Transverse colon (tissue), 4 donors: Measurements from ENCODE around the gene KCNIP3. TPM values are rescaled to one million over a fixed set of nuclear protein-coding genes. Genes with fewer than 3 reads are reported as not detected.

Experiments
- DNase-seq: peaks from one replicate; pipeline ENCODE4 v3.0.0-alpha.2; 2019
- H3K27ac ChIP-seq, 4 donors: fragments of 200-600 bp; sonication (generic); 2 replicates each; pipeline ENCODE4 v1.5.1; 2016 to 2018; ENCODE audit warnings: inconsistent platforms in 4 of 4
- H3K27me3 ChIP-seq: fragments of 200-600 bp; sonication (generic); 2 replicates; pipeline ENCODE4 v1.5.1; 2017; ENCODE audit warnings: inconsistent platforms
- H3K36me3 ChIP-seq, 4 donors: fragments of 200-600 bp; sonication (generic); 2 replicates each; pipeline ENCODE4 v1.5.1; 2017 to 2019; ENCODE audit warnings: inconsistent platforms in 4 of 4
- H3K4me1 ChIP-seq, 4 donors: fragments of 200-600 bp; sonication (generic); 2 replicates each; pipeline ENCODE4 v1.5.1; 2017 to 2020; ENCODE audit warnings: inconsistent platforms in 4 of 4
- H3K4me3 ChIP-seq, 4 donors: fragments of 200-600 bp; sonication (generic); 1 replicate in 1 of 4; 2 replicates in 3 of 4; pipeline versions ENCODE4 v1.5.1 to v1.6.1; 2017 to 2019; ENCODE audit warnings: inconsistent platforms in 4 of 4
- H3K9me3 ChIP-seq, 2 donors: fragments of 200-600 bp; sonication (generic); 2 replicates each; pipeline ENCODE4 v1.5.1; 2017 to 2019; ENCODE audit warnings: inconsistent platforms in 2 of 2
- CTCF ChIP-seq, 5 experiments: fragments of 200-600 bp in 3 of 5; fragments of 450-650 bp in 2 of 5; sonication (generic) in 3 of 5; IDR thresholded peaks; 1 replicate in 2 of 5; 2 replicates in 3 of 5; pipeline ENCODE4 v1.5.1; 2016 to 2017; ENCODE audit warnings: antibody characterized with exemption in 5 of 5, inconsistent platforms in 3 of 5, mild to moderate bottlenecking in 2 of 5, moderate library complexity in 1 of 5
- EP300 ChIP-seq: sonication (generic); formaldehyde crosslinking; IDR thresholded peaks from one replicate; pipeline ENCODE4 v1.6.1; 2017; ENCODE audit warnings: antibody characterized with exemption, low read depth
- POLR2A ChIP-seq: fragments of 450-650 bp; IDR thresholded peaks from one replicate; pipeline ENCODE4 v1.6.1; 2016; ENCODE audit warnings: antibody characterized with exemption, mild to moderate bottlenecking, moderate library complexity
- POLR2AphosphoS5 ChIP-seq, 3 donors: sonication (generic); formaldehyde crosslinking; IDR thresholded peaks; one replicate each; pipeline ENCODE4 v1.6.1; 2016; ENCODE audit warnings: antibody characterized with exemption in 3 of 3
- WGBS, 2 donors: methylation state at CpG; one replicate each; pipeline ENCODE4 v1.1.5; 2018; ENCODE audit warnings: low coverage in 1 of 2; 5-methylcytosine and 5-hydroxymethylcytosine counted together
- in situ Hi-C, 4 donors: fragments of 200-750 bp; cut with MboI; loops; one replicate each; pipeline versions ENCODE4 v1.15.0 to v1.15.1; 2017; ENCODE audit warnings: low sequenced_read_pairs in 3 of 4, low pct_ligation_motif_present in 1 of 4, low pct_unique_long_range_greater_than_20kb in 1 of 4
- intact Hi-C: fragments of 100-400 bp; cut with DNase I; formaldehyde crosslinking; loops from one replicate; pipeline ENCODE4 v1.15.1; 2023; ENCODE audit warnings: low total_unique reads
- total RNA-seq, 4 donors: library from RNA; depleted of rRNA; stranded (reverse); fragments of >200 nt; gene quantifications; one replicate each; pipeline ENCODE4 v1.1.0, GENCODE V29; 2016

Gene KCNIP3
- total RNA-seq, 4 donors from 2014 or later: 1.8 to 4.0 (median 2.2) TPM

GRCh38 chr2:95317665-95318425, 20.7 kb downstream of the KCNIP3 start:
- Histone ChIP-seq H3K4me3 (no peak overlapping the region), H3K4me1 (no peaks in the 10 kb centered on the region), H3K27ac (no peak overlapping the region), H3K36me3 (no peaks in the 10 kb centered on the region), H3K27me3 (no peaks in the 10 kb centered on the region), H3K9me3 (no peaks in the 10 kb centered on the region)
- WGBS, 2 donors: 77% methylated on average over 10 of the region's 12 CpGs; no CpG with 5 or more reads in 1 of the 2 donors
- in situ Hi-C loops (loop anchor here in 1 of 4 donors (10.0 kb wide), 1 partner anchor 93 kb away; no protein-coding TSS in a partner anchor), intact Hi-C loops (no loop called here)
- no peak for DNase-seq
- TF ChIP-seq POLR2A: no peak
- no peak for TF ChIP-seq CTCF (IDR thresholded peaks at IDR 0.05)
- TF ChIP-seq POLR2AphosphoS5 (IDR thresholded peaks at IDR 0.05): no peak

- TF ChIP-seq CTCF (IDR thresholded peaks at IDR 0.05): no peak
- TF ChIP-seq POLR2A: no peak
- TF ChIP-seq POLR2AphosphoS5 (IDR thresholded peaks at IDR 0.05): no peak
- no peak for TF ChIP-seq EP300
- H3K4me3 ChIP-seq: no peak overlapping the region
- intact Hi-C loops: no loop called here
Measured at GRCh38 chr2:95318431-95319220, 21.5 kb downstream of the KCNIP3 start.

GRCh38 chr2:95319481-95320343, 22.6 kb downstream of the KCNIP3 start:
- intact Hi-C loops (no loop called here), in situ Hi-C loops (loop anchor here in 1 of 4 donors (10.0 kb wide), 1 partner anchor 95 kb away; no protein-coding TSS in a partner anchor)
- Histone ChIP-seq H3K4me3 (no peak overlapping the region), H3K4me1 (no peaks in the 10 kb centered on the region), H3K9me3 (no peaks in the 10 kb centered on the region), H3K36me3 (no peaks in the 10 kb centered on the region), H3K27me3 (no peaks in the 10 kb centered on the region), H3K27ac (no peak overlapping the region)
- DNase-seq: no peak
- TF ChIP-seq CTCF (IDR thresholded peaks at IDR 0.05): no peak
- no peak for TF ChIP-seq EP300
- TF ChIP-seq POLR2AphosphoS5 (IDR thresholded peaks at IDR 0.05): no peak
- no peak for TF ChIP-seq POLR2A
- WGBS, 2 donors: 70% methylated on average over 23 of the region's 23 CpGs; no CpG with 5 or more reads in 1 of the 2 donors

More at GRCh38 chr2:95318431-95319220, 21.5 kb downstream of the KCNIP3 start:
- DNase-seq: no peak
- H3K9me3 ChIP-seq: no peaks in the 10 kb centered on the region
- no peaks in the 10 kb centered on the region for H3K4me1 ChIP-seq
- H3K36me3 ChIP-seq: no peaks in the 10 kb centered on the region
- 50 to 79% methylated on average over 2 to 10 of the region's 13 CpGs for WGBS, 2 donors
- no peak overlapping the region for H3K27ac ChIP-seq
- in situ Hi-C loops: loop anchor here in 1 of 4 donors (10.0 kb wide), 1 partner anchor 94 kb away; no protein-coding TSS in a partner anchor
- no peaks in the 10 kb centered on the region for H3K27me3 ChIP-seq
